ENCODE data around the gene EDAR.

Gene EDAR

DNA sequence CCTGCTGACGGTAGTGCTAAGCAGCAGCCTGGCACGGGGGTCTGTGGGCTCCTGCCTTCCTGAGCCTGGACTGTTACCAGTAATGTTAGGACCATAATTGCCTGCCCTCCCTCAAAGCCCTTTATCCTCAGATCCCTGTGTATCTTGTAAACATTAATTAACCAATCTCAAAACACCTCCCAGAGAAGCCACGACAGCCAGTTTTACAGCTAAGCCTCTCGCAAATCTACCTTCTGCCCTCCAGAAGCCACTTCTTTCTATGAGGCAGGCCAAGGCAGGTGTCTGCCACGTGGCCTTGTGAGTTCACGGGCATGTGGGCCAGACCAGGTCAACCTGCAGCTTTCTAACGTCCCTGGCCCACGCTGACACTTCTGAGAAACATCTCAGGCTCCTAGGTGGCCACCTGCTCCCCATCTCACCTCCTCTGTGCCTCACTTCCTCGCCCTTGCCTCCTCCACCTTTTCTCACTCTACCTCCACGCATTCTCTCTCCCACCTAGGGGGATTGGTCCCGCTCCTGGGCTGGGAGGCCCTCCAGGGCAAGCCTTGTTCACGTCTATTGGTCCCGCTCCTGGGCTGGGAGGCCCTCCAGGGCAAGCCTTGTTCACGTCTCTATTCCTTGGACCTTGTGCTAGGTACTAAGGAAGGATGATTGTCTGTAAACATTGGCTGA, 64.3 kb downstream of the EDAR start:
- Histone ChIP-seq H3K27ac (ENCODE audit: low read length) (no peak overlapping the region), H3K9me3 (ENCODE audit: control insufficient read depth, insufficient read depth, low read length) (no peaks in the 10 kb centered on the region), H3K4me3 (ENCODE audit: low read length) (no peak overlapping the region), H3K4me1 (ENCODE audit: control insufficient read depth, insufficient read depth, low read length) (no peaks in the 10 kb centered on the region), H3K36me3 (ENCODE audit: control insufficient read depth, insufficient read depth, low read length) (no peaks in the 10 kb centered on the region), H3K27me3 (ENCODE audit: control insufficient read depth, insufficient read depth, low read length) (no peaks in the 10 kb centered on the region)
- no CpG with 5 or more reads among the region's 14 CpGs for WGBS (ENCODE audit: insufficient coverage, insufficient read length)
- DNase-seq (ENCODE audit: low read depth, low spot score) = no peak

DNA sequence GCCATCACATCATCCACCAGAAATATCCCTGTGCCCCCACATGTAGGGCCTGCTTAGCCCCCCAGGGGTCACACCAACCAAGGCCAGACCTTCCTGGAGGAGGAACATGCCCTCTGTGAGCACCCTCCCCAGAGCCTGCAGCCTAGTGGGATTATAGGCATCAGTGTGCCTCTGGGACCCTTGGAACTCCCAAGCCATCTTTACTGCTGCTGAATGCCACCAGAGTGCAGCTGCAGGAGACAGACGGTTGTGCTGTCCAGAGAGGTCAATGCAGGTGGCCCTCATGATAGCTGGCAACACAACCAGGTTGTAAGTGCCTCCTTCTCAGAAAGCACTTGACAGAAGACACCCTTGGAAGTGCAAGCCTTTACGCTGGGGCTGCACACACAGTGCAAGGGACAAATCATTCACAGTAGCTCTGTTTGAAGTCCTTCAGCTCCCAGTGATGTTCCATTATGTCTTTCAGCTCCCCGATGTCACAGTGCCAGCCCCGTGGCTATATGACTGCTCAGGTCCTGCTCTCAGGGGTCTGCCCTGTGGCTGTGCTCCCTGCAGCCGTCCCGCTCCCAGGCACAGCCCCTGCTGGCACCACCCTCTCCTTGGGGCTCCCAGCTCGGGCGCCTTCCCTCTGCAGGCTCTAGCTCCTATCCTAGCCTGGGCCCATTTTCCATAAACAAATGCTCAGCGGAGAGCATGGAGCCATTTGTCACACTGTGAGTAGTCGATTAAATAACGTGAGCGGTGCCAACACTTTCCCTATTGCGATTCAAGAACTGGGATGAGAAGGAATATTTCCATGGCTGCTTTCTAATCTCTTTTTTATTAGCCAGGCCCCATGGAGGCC, 65.1 kb downstream of the EDAR start:
- no peaks in the 10 kb centered on the region for H3K4me1 ChIP-seq (ENCODE audit: control insufficient read depth, insufficient read depth, low read length)
- H3K4me3 ChIP-seq (ENCODE audit: low read length) = no peak overlapping the region
- no peaks in the 10 kb centered on the region for H3K27me3 ChIP-seq (ENCODE audit: control insufficient read depth, insufficient read depth, low read length)
- H3K36me3 ChIP-seq (ENCODE audit: control insufficient read depth, insufficient read depth, low read length) = no peaks in the 10 kb centered on the region
- H3K27ac ChIP-seq (ENCODE audit: low read length) = no peak overlapping the region
- WGBS (ENCODE audit: insufficient coverage, insufficient read length) = no CpG with 5 or more reads among the region's 13 CpGs
- DNase-seq (ENCODE audit: low read depth, low spot score) = no peak
- H3K9me3 ChIP-seq (ENCODE audit: control insufficient read depth, insufficient read depth, low read length) = no peaks in the 10 kb centered on the region

DNA sequence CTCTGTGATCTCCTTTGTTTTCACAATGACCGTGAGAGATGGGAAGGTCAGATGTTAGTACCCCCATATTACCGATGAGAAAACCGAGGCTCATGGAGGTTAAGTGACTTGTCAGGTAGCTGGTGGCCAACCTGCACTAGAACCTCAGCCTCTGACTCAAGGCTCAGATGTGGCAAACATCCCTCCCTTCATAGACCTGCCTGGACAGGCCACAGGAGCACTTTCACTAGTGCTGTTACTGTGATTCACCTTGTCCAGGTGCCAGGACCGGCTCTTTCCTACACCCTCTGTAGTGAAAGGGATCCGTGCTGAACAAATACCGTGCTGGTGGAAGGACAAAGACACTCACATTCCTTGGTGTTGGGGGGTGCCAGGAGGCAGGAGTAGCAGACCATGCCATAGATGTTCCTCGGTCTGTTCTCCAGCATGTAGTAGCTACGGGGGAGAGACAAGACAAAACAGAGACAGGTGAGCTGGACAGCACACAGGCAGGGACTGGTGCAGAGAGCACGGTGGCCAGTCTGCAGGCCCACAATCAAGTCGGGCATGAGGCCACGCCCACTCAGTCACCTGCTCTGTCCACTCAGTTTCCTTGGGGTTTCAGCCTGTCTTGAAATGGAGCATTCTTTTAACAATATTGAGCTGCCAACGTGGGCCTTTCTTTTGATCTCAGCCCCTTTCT, 65.9 kb downstream of the EDAR start:
- no peak overlapping the region for H3K4me3 ChIP-seq (ENCODE audit: low read length)
- H3K4me1 ChIP-seq (ENCODE audit: control insufficient read depth, insufficient read depth, low read length) = no peaks in the 10 kb centered on the region
- whole genome bisulfite sequencing (ENCODE audit: insufficient coverage, insufficient read length) = no CpG with 5 or more reads among the region's 12 CpGs
- H3K36me3 ChIP-seq (ENCODE audit: control insufficient read depth, insufficient read depth, low read length) = no peaks in the 10 kb centered on the region
- H3K27ac ChIP-seq (ENCODE audit: low read length) = no peak overlapping the region
- DNase-seq (ENCODE audit: low read depth, low spot score) = no peak
- H3K9me3 ChIP-seq (ENCODE audit: control insufficient read depth, insufficient read depth, low read length) = no peaks in the 10 kb centered on the region
- no peaks in the 10 kb centered on the region for H3K27me3 ChIP-seq (ENCODE audit: control insufficient read depth, insufficient read depth, low read length)

DNA sequence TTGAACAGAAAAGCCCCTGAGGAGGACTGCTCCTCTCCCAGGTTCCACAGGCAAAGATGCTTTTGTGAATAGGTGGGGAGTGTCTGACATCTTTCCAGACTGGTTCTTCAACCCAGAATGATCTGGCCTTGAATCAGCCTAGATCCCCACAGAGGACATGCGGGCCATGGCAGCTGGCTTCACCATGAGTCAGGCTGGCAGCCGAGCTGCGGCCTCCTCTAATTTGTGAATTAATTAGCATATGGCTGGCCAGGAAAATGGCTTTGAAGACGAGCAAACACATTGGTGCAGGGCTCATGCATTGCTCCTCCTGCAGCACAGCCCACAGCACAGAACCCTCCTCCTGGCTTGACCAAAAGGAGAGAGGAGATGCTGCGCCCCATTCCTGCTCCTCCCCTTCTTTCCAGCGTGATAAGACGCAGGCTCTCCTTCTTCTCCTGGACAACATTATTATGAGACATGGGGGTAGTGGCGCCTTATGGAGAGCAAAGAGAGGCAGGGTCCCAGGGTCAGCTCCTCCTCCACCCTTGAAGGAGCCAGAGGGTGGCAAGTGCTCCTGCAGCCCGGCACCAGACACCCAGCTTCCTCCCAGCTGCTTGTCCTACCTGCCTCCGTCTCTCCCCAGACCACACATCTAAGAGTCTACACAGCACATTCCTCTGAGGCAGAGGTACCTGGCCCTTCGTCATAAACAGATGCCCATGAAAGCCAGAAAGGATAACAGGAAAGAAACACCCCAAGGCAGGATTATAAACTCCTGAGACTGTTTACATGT, 66.7 kb downstream of the EDAR start:
- no peak overlapping the region for H3K27ac ChIP-seq (ENCODE audit: low read length)
- H3K27me3 ChIP-seq (ENCODE audit: control insufficient read depth, insufficient read depth, low read length) = no peaks in the 10 kb centered on the region
- H3K4me1 ChIP-seq (ENCODE audit: control insufficient read depth, insufficient read depth, low read length) = no peaks in the 10 kb centered on the region
- H3K36me3 ChIP-seq (ENCODE audit: control insufficient read depth, insufficient read depth, low read length) = no peaks in the 10 kb centered on the region
- H3K4me3 ChIP-seq (ENCODE audit: low read length) = no peak overlapping the region
- no peaks in the 10 kb centered on the region for H3K9me3 ChIP-seq (ENCODE audit: control insufficient read depth, insufficient read depth, low read length)
- no CpG with 5 or more reads among the region's 11 CpGs for WGBS (ENCODE audit: insufficient coverage, insufficient read length)
- no peak for DNase-seq (ENCODE audit: low read depth, low spot score)

DNA sequence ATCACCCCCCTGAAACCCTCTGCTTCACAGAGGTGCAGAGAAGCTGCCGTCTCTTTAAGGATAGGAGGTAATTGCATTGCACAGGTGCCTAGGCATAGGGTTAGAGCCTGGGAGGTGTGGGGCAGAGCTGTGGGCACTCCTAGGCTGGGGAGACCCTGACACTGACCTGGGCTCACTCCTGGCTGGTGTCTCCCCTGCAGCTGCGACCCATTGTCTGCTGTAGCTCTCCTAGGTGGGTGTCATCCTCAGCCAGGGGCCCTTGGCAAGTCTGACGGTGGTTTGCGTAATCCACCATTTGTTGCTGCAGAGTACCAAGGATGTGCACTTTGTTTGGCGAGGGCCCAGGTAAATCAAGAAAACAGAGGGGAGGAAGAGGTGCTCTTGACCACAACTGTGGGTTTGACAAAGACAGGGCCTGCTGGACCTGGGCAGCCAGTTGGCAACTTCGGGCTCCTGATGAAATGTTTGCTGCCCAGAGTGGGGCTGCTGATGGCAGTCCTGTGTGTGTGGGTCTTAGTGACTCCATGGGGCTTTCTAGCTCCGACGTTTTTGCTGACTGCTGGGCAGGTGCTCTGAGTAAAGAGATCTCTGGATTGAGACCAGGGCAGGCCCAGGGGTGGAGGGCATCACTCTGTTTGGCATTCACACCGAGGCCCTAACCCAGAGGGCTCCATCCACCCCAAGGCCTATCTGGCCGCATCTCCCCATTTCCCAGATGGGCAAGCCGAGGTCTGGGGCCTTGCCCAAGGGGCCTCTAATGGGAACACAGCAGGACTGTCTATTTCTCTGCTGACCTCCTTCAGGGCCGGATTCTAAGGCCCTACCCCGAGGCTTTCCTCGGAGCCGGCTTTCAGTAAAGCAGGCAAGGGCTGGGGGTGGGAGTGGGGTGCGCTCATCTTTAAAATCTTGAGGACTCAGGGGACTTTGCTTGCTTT, 67.7 kb downstream of the EDAR start:
- DNase-seq (ENCODE audit: low read depth, low spot score) = no peak
- Histone ChIP-seq H3K4me3 (ENCODE audit: low read length) (no peak overlapping the region), H3K4me1 (ENCODE audit: control insufficient read depth, insufficient read depth, low read length) (no peaks in the 10 kb centered on the region), H3K27me3 (ENCODE audit: control insufficient read depth, insufficient read depth, low read length) (no peaks in the 10 kb centered on the region), H3K27ac (ENCODE audit: low read length) (no peak overlapping the region), H3K36me3 (ENCODE audit: control insufficient read depth, insufficient read depth, low read length) (no peaks in the 10 kb centered on the region), H3K9me3 (ENCODE audit: control insufficient read depth, insufficient read depth, low read length) (no peaks in the 10 kb centered on the region)
- WGBS (ENCODE audit: insufficient coverage, insufficient read length) = no CpG with 5 or more reads among the region's 16 CpGs

DNA sequence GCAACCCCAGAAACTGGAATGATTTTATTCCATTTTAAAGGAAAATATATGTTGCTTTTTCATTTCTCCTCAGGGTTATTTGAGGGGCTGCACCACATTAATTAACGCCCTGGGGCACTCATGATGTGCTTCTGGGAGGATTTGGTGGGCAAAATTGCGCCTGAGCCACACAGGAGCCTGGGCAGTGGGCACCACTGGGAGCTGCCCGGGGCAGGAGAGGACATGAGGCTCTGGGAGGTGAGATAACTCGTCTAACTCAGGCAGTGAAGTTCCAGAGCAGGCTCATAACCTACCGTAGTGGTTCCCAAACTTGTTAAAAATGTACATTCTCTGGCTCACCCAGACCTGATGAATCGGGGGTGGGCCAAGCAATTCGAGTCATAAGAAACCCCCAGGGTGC, 68.3 kb downstream of the EDAR start:
- H3K4me1 ChIP-seq (ENCODE audit: control insufficient read depth, insufficient read depth, low read length) = no peaks in the 10 kb centered on the region
- H3K27ac ChIP-seq (ENCODE audit: low read length) = no peak overlapping the region
- H3K27me3 ChIP-seq (ENCODE audit: control insufficient read depth, insufficient read depth, low read length) = no peaks in the 10 kb centered on the region
- WGBS (ENCODE audit: insufficient coverage, insufficient read length) = no CpG with 5 or more reads among the region's 7 CpGs
- no peak overlapping the region for H3K4me3 ChIP-seq (ENCODE audit: low read length)
- H3K36me3 ChIP-seq (ENCODE audit: control insufficient read depth, insufficient read depth, low read length) = no peaks in the 10 kb centered on the region
- no peak for DNase-seq (ENCODE audit: low read depth, low spot score)
- H3K9me3 ChIP-seq (ENCODE audit: control insufficient read depth, insufficient read depth, low read length) = no peaks in the 10 kb centered on the region

DNA sequence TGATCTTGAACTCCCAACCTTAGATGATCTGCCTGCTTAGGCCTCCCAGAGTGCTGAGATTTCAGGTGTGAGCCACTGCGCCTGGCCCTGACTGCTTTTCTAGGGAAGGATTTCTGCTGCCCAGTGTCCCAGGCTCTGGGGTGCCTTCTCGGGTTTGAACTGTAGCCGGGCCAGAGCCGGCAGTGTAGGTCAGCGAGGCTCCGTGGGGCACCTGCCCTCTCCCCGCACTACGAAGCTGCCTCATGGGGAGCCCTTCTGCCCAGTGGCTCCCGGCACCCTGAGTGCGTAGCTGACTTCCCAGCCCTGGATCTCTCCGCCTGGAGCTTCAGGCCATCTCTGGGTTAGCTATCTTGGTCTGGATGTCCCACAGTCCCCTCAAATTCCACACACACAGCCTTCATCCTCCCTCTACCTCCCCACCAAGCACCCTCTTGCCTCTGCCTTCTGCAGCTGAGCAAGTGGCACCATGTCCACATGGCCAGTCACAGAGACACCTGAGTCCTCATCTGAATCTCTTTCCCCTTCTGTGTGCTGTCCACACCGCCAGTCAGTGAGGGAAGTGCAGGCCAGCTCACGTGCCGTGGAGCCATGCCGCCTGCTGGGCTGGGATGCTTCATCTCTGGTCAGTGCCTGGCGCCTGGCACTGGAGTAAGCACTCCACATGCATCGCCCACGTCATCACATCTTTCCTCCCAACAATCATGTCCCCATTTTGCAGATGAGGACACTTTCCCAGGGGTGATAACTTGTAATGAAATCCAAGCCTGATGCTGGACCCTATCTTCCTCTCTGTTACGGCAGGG, 69.2 kb downstream of the EDAR start:
- DNase-seq (ENCODE audit: low read depth, low spot score) = no peak
- Histone ChIP-seq H3K4me3 (ENCODE audit: low read length) (no peak overlapping the region), H3K9me3 (ENCODE audit: control insufficient read depth, insufficient read depth, low read length) (no peaks in the 10 kb centered on the region), H3K4me1 (ENCODE audit: control insufficient read depth, insufficient read depth, low read length) (no peaks in the 10 kb centered on the region), H3K36me3 (ENCODE audit: control insufficient read depth, insufficient read depth, low read length) (no peaks in the 10 kb centered on the region), H3K27me3 (ENCODE audit: control insufficient read depth, insufficient read depth, low read length) (no peaks in the 10 kb centered on the region), H3K27ac (ENCODE audit: low read length) (no peak overlapping the region)
- no CpG with 5 or more reads among the region's 19 CpGs for WGBS (ENCODE audit: insufficient coverage, insufficient read length)

DNA sequence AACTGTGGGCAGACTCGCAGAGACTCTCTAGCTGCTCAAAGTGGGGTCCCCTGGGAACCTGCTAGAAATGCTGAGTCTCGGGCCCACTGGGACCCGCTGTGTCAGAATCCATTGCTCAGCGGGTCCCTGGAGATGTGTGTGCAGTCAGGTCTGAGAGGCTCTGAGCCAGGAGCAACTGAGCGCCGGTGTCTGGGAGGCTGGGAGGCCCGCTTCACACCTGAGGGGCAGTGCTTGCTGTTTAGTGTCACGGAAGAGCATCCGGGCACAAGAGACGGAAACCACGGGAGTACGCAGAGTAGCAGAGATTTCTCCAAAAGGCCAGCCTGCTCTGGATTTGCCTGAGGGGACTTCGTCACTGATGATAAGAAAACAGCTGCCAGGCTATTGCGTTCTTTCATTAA, 70.1 kb downstream of the EDAR start:
- Histone ChIP-seq H3K27me3 (ENCODE audit: control insufficient read depth, insufficient read depth, low read length) (no peaks in the 10 kb centered on the region), H3K36me3 (ENCODE audit: control insufficient read depth, insufficient read depth, low read length) (no peaks in the 10 kb centered on the region), H3K27ac (ENCODE audit: low read length) (no peak overlapping the region), H3K4me1 (ENCODE audit: control insufficient read depth, insufficient read depth, low read length) (no peaks in the 10 kb centered on the region), H3K4me3 (ENCODE audit: low read length) (no peak overlapping the region), H3K9me3 (ENCODE audit: control insufficient read depth, insufficient read depth, low read length) (no peaks in the 10 kb centered on the region)
- no CpG with 5 or more reads among the region's 14 CpGs for WGBS (ENCODE audit: insufficient coverage, insufficient read length)
- no peak for DNase-seq (ENCODE audit: low read depth, low spot score)

DNA sequence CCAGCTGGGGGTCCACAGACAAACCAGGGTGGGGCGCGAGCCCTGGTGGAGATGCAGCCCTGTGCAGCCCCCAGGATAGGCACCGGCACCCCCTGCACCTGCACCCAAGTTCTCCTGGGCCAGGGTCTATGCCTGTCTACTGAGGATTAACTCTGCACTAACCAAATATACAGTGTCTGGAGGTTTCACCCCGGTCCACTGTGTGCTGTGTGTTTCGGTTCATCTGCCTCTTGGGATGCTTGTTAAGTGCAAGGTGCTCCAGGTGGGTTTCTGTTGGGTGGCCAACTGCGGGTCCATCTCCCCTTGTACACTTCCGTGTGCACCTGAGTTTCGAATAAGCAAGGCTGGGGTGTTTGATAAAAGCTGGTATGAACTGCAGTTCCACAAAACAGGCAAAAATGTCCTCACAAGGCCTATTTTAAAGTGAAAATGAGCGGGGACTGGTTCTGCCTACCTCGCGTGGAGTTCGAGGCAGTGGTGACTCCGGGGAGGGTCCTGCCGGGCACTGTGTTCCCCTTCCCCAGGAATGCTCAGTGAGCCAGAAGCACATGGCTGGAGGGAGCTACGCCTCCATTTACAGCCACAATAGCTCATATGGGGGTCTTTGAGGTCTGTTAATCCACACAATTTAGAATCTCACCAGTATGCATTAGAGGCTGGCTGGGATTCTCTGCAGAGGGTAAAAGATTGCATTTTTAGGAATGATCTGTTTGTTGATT, 70.7 kb downstream of the EDAR start:
- WGBS (ENCODE audit: insufficient coverage, insufficient read length) = no CpG with 5 or more reads among the region's 15 CpGs
- Histone ChIP-seq H3K4me3 (ENCODE audit: low read length) (no peak overlapping the region), H3K9me3 (ENCODE audit: control insufficient read depth, insufficient read depth, low read length) (no peaks in the 10 kb centered on the region), H3K27me3 (ENCODE audit: control insufficient read depth, insufficient read depth, low read length) (no peaks in the 10 kb centered on the region), H3K4me1 (ENCODE audit: control insufficient read depth, insufficient read depth, low read length) (no peaks in the 10 kb centered on the region), H3K27ac (ENCODE audit: low read length) (no peak overlapping the region), H3K36me3 (ENCODE audit: control insufficient read depth, insufficient read depth, low read length) (no peaks in the 10 kb centered on the region)
- DNase-seq (ENCODE audit: low read depth, low spot score) = no peak
